Mucosa of descending colon (tissue), 3 donors: ENCODE results near the gene MGAT4B. TPM values are rescaled to one million over a fixed set of nuclear protein-coding genes. Genes with fewer than 3 reads are reported as not detected.
A peak's percentile ranks its signal among the peaks of the same experiment; 100 is the strongest.

Source experiments
- ATAC-seq: fragments of 200-7000 bp; cut with Tn5 transposase; one replicate; pipeline ENCODE4 v1.9.1; 2020; ENCODE audit warnings: mild to moderate bottlenecking, moderate library complexity
- DNase-seq, 3 donors: peaks; one replicate each; pipeline ENCODE4 v3.0.0-alpha.2; 2020
- H3K36me3 ChIP-seq: fragments of 200-600 bp; one replicate; pipeline ENCODE4 v1.8.0; 2021; ENCODE audit warnings: low read depth, mild to moderate bottlenecking
- H3K4me1 ChIP-seq: fragments of 200-600 bp; one replicate; pipeline ENCODE4 v1.8.0; 2021; ENCODE audit warnings: low read depth, mild to moderate bottlenecking
- H3K4me3 ChIP-seq: fragments of 200-600 bp; one replicate; pipeline ENCODE4 v1.8.0; 2021; ENCODE audit warnings: mild to moderate bottlenecking
- H3K9me3 ChIP-seq: fragments of 200-600 bp; one replicate; pipeline ENCODE4 v1.8.0; 2021; ENCODE audit warnings: mild to moderate bottlenecking
- CTCF ChIP-seq: fragments of 200-600 bp; IDR thresholded peaks from one replicate; pipeline ENCODE4 v1.8.0; 2022; ENCODE audit warnings: antibody characterized with exemption, mild to moderate bottlenecking
- intact Hi-C, 2 donors: fragments of 100-400 bp; cut with DNase I in 1 of 2; cut with micrococcal nuclease in 1 of 2; formaldehyde crosslinking; loops; one replicate each; pipeline versions ENCODE4 v1.11.0 to v1.11.1; 2022; cut with DNase I, micrococcal nuclease
- long read RNA-seq, 2 donors: library from polyadenylated mRNA; unstranded; transcript quantifications; one replicate each; pipeline ENCODE4 v2.0.0, GENCODE V29; 2019 to 2021
- total RNA-seq, 3 donors: library from RNA; stranded (reverse); fragmentation: NEBNext Ultra II Directional in 2 of 3; extraction: Animal tissue kit (Norgen Biotek cat#: 25700) in 2 of 3; gene quantifications; one replicate each; pipeline versions ENCODE4 v1.2.1 to v1.2.4, GENCODE V29; 2021 to 2023
- donor health status: DM: no; HTN: no; CAD: no; lungs with moderate emphysema.
- donor health status: DM: no; HTN: no; CAD: no.
- donor health status: DM: no; HTN: yes; CAD: no.

The MGAT4B gene
- total RNA-seq: 100 to 1,000 TPM; 274 to 623 (median 476) TPM
- long read RNA-seq, donor 1, transcript MGAT4B-201 (15 exons, 2,446 nt): major isoform, 219 of 288 reads
- long read RNA-seq, donor 1, transcript MGAT4B-202 (14 exons, 3,027 nt): minor isoform, 5 of 288 reads
- long read RNA-seq, donor 1, partial matches to known transcripts: 25 of 288 reads
- long read RNA-seq, donor 1, other reads (novel, unspliced or antisense): 39 of 288 reads
- long read RNA-seq, donor 2, partial matches to known transcripts: 7 of 11 reads
- long read RNA-seq, donor 2, other reads (novel, unspliced or antisense): 3 of 11 reads

GRCh38 chr5:179806250-179807048 lies at the start of gene MGAT4B:
MGAT4B (minus strand) TSS chr5:179806866; CDS start chr5:179806583, 283 bp downstream.
- DNase-seq (peak; percentile 86 to 91 (median 88)), ATAC-seq (peak; percentile 74)
- H3K9me3 ChIP-seq: no peaks in the 10 kb centered on the region
- peaks cover 51% of the 10 kb centered on the region for H3K4me1 ChIP-seq
- peak within 1 kb of the TSS; percentile 87 for H3K4me3 ChIP-seq
- intact Hi-C loops: no loop called here
- no peaks in the 10 kb centered on the region for H3K36me3 ChIP-seq
- no peak for TF ChIP-seq CTCF

- Histone ChIP-seq H3K36me3 (peaks cover 7% of the 10 kb centered on the region), H3K4me3 (no peak overlapping the region), H3K4me1 (no peaks in the 10 kb centered on the region), H3K9me3 (no peaks in the 10 kb centered on the region)
- DNase-seq: no peak
- no peak for TF ChIP-seq CTCF
- intact Hi-C loops: no loop called here
- no peak for ATAC-seq
Measured at GRCh38 chr5:179854356-179854755, 47.7 kb upstream of the MGAT4B start.

- no peak overlapping the region for H3K4me3 ChIP-seq
- H3K36me3 ChIP-seq: peaks cover 7% of the 10 kb centered on the region
- H3K4me1 ChIP-seq: no peaks in the 10 kb centered on the region
- ATAC-seq: peak; percentile 58
- H3K9me3 ChIP-seq: no peaks in the 10 kb centered on the region
- intact Hi-C loops: no loop called here
- no peak for TF ChIP-seq CTCF
- no peak for DNase-seq
Measured at GRCh38 chr5:179852993-179853547, 46.4 kb upstream of the MGAT4B start.

GRCh38 chr5:179841621-179842020 lies 35.0 kb upstream of the MGAT4B start:
- TF ChIP-seq CTCF: no peak
- no peaks in the 10 kb centered on the region for H3K36me3 ChIP-seq
- no peak for ATAC-seq

GRCh38 chr5:179840766-179841165 lies 34.1 kb upstream of the MGAT4B start:
- no peak for TF ChIP-seq CTCF
- intact Hi-C loops: no loop called here
- H3K4me1 ChIP-seq: no peaks in the 10 kb centered on the region
- no peak overlapping the region for H3K4me3 ChIP-seq
- H3K36me3 ChIP-seq: no peaks in the 10 kb centered on the region
- H3K9me3 ChIP-seq: peaks cover 3% of the 10 kb centered on the region
- ATAC-seq: no peak
- no peak for DNase-seq

More at GRCh38 chr5:179841621-179842020, 35.0 kb upstream of the MGAT4B start:
- intact Hi-C loops: no loop called here
- no peak for DNase-seq
- Histone ChIP-seq H3K4me1 (no peaks in the 10 kb centered on the region), H3K4me3 (no peak overlapping the region), H3K9me3 (peaks cover 3% of the 10 kb centered on the region)
